ENCODE measurements around the gene SLC6A8.

SLC6A8 gene

DNA sequence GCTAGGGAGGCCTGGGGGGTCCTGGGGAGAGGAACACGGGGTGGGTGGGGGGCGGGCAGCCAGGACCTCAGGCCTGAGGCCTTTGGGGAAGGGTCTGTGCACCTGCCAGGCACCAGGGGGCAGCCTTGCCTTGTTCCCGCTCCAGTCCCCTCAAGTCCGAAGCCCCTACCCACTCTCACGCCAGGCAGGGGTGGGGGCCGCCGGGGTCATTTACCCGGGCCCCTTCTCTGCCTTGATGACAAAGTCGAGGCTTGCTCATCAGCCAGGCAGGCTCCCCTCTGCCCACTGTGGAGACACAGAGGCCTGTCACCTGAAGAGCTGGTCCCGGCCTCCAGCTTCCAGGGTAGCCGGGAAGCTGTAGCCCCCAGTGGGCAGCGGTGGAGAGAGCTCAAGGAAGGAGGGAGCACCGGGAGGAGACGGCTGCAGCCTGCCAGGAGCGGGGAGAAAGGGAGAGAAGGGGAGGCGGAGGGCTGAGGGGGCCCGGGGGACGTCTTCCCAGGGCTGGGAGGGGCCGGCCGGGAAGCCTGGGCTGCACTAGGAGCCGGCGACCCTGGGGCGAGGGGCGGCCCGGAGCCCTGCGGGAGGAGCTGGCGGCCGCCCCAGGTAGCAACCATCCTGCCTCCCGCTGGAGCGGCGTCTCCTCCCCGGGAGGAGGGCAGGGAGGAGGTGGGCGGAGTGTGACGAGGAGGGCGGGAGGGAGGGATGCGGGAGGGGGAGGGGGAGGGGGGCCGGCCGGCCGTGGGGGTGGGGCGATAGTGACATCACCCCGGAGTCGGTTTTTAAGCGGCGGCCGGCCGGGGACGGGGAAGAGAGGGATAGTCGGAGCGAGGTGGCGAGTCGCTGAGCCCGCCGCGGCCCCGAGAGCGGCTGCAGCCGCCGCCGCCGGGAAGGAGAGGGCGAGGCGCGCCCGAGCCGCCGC, at the start of gene SLC6A8:
TSS of gene SLC6A8 (plus strand) at position 806 of the 919 bp plus-strand sequence. CDS start 649 bp downstream, outside the sequence.
- TF ChIP-seq GATA2 (IDR thresholded peaks at IDR 0.05; ENCODE audit: low read depth, low read length) (no peak), GATA3 (IDR thresholded peaks at IDR 0.05; ENCODE audit: low read depth, low read length) (no peak)

DNA sequence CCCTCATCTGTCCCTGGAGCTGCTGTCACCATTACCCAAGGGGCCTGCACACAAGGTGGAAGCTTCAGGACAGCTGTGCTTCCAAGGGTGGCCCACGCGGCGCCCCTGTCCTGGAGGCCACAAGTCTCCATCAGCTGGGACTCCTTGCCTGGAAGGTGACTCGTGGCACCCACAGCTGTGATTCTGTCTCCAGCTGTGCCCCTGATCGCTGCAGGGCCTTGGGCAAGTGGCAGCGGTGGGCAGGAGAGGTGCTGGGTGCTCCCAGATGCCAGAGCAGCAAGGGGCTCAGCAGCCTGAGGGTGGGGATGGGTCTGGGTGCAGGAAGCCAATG, 49.7 kb upstream of the SLC6A8 start:
- TF ChIP-seq GATA2 (IDR thresholded peaks at IDR 0.05; ENCODE audit: low read depth, low read length) (no peak), GATA3 (IDR thresholded peaks at IDR 0.05; ENCODE audit: low read depth, low read length) (no peak)

DNA sequence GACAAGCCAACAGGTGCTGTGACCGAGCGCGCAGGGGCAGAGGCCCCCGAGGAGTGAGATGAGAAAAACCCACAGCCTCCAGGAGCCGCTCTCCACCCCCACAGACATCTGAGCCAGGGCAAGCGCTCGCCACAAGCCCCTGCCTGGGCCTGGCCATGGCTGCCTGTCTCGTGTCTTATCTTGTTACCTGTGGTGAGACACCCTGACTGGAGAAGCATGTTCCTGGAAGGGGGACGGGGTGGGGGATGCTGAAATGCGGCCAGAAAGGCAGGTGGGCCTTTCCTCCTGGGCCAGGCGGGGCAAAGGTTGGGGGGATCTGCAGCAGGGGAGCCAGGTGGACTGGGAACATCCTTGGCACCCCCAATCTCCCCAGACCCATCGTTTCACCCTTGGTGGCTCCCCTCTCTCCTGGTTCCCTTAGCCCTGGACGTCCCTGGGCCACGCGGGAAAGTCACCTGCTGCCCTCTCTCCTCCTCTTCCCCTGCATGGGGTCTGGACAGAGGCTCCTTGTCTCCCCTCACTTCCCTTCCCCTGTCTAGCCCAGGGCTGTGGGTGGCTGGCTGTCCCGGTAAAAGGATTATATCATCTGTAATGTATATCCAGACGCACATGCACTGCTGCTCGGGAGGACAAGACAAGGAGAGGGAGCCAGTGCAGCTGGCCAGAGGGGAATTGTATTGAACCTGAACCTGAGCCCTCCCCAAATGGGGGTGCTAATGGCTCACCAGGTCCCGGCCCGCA, 49.1 kb upstream of the SLC6A8 start:
- TF ChIP-seq GATA2 (IDR thresholded peaks at IDR 0.05; ENCODE audit: low read depth, low read length) (no peak), GATA3 (IDR thresholded peaks at IDR 0.05; ENCODE audit: low read depth, low read length) (no peak)

DNA sequence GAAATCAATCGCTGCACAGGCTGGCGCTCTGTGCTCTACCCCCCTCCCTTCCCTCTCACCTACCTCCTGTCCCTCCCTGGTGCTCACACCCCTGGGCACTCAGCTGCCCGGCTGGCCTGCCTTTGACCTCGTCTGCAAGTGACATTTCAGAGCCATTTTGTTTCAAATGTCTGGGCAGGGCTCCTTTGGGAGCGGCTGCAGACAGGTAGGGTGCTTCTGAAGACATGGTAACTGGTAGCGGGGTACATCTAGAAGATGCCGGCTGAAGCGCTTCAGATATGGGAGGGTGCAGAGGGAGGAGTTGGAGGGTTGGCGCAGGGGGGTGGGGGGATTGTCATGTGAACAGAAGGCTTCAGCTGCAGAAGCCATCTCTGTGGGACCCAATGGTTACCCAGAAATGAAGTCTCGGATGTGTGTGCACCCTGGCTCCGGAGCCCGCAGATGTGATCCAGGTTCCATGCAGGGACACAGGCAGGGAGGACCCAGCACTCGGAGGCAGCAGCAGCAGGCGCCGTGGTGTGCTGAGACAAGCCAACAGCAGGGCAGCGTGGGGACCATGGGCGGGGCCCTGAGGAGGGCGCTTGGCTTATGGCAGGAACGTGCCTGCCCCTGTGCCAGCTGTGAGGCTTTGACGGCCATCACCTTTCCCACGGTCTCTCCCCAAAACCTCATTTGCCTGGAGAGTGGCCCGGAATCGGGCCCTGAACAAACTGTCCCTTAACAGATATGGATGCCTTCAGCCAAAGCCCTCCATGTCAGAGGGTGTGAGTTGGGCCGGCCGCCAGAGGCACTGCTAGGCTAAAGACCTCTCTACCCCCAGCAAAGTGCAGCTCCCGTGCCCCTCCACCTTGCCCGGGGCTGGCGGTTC, 48.3 kb upstream of the SLC6A8 start:
- TF ChIP-seq GATA3 (IDR thresholded peaks at IDR 0.05; ENCODE audit: low read depth, low read length): no peak
- TF ChIP-seq GATA2 (IDR thresholded peaks at IDR 0.05; ENCODE audit: low read depth, low read length): no peak

DNA sequence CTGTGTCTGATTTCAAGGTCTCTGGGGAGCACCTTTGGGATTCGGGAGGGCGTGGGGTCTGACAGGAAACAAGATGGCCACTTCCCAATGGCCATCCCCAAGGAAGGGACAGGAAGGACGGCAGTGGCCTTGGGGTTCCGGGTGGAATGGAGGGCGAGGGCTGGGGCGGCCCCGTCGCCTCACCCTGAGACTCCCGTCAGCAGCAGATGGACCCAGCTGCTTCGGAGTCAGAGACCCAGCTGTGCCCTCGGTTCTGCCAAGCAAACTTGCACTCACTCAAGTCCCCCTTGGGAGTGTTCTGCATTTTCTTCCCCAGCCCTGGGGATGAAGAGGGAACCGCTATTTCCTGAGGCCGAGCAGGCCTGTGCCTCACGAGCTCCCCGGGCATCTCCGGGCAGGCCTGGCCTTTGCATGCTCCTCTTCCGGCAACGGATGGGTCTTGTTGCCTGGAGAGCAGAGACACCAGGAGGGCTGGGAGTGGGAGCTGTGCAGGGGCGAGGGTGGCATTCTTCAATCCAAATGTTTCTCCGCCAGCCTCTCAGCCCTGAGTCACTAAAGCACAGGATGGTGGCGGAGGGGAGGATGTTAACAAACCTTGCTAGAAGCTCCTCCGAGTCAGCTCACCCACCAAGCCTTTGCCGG, 47.6 kb upstream of the SLC6A8 start:
- TF ChIP-seq GATA2 (IDR thresholded peaks at IDR 0.05; ENCODE audit: low read depth, low read length) (no peak), GATA3 (IDR thresholded peaks at IDR 0.05; ENCODE audit: low read depth, low read length) (no peak)

DNA sequence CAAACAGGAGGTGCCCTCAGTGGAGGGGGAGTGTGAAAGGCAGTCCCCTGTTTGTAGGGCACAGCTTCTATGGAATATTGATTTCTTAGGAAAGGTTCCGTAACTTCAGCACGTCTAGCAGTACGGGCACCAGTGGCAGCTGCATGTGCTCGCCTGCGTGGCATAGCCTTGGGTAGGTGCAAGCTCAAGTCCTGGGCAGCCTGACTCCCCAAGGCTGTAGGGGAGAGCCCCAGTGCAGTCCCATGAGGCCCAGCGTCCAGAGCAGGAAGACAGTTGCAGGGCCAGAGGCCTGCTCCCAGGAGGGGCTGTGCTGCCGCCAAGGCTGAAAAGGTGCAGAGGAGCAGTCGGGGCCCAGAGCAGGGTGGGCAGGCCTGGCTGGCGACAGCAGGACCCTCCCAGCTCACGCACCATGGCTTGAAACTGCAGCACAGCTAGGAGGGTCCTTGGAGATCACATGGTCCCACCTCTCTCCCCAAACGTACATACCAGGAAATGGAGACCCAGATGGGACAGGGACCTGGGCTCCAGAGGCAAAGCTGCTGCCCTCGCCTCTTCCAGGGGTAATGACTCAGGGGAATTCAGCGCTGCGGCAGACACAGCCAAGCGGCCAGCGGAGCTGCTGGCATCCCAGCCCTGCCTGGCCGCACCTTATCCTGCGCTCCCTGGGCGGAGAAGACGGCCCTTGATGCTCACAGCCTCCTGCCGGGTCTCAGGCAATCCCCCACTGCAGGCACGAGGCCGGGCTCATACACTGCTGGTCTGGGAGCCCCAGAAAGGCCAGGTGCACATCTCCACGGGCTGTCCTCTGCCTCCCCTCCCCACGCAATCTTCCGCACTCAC, 46.8 kb upstream of the SLC6A8 start:
- TF ChIP-seq GATA2 (IDR thresholded peaks at IDR 0.05; ENCODE audit: low read depth, low read length) (no peak), GATA3 (IDR thresholded peaks at IDR 0.05; ENCODE audit: low read depth, low read length) (no peak)

DNA sequence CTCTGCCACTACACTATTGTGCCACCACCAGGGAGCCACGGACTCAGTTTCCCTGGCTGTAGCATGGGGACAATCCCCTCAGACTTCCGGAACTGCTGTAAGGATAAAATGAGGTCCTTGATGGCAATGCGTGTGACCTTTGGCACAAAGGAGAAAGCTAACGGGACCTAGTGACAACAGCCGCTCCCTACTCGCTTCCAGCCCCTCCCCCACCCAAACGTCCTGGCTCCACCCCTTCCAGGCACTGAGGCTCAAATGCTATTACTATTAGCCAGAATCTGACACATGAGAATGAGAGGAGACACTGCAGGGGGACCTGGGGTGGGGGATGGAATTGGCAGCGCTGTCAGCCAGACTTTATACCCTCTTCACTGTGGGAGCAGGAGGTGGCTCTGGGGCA, 46.1 kb upstream of the SLC6A8 start:
- no peak for TF ChIP-seq GATA3 (IDR thresholded peaks at IDR 0.05; ENCODE audit: low read depth, low read length)
- TF ChIP-seq GATA2 (IDR thresholded peaks at IDR 0.05; ENCODE audit: low read depth, low read length): no peak

DNA sequence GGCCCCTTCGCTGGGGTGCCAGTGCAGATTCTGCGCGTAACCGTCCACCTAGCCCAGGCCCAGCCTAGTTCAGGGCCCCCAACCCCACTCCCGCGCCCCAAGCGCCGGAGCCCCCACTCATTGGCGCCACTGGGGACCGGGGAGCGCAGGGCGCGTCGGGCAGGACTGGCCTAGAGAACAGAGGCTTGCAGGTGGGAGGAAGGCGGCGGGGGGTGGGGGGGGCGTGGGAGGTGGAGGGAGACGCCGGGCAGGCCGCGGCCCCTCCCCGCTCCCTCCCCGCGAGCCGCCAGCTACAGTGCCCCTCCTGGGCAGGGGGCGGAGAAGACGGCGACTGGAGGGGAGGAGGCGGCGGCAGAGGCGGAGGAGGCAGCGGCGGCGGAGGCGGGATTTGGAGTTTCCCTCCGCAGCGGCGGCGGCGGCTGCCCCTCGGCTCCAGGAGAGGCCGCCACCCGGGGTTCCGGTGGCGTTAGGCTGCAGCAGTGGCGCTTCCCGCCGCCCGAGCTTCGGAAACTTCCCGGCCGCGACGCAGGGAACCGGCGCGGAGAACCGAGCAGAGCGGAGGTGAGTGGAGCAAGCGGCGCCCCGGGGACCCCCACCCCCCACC, 45.6 kb upstream of the SLC6A8 start:
- TF ChIP-seq GATA2 (IDR thresholded peaks at IDR 0.05; ENCODE audit: low read depth, low read length): no peak
- no peak for TF ChIP-seq GATA3 (IDR thresholded peaks at IDR 0.05; ENCODE audit: low read depth, low read length)

DNA sequence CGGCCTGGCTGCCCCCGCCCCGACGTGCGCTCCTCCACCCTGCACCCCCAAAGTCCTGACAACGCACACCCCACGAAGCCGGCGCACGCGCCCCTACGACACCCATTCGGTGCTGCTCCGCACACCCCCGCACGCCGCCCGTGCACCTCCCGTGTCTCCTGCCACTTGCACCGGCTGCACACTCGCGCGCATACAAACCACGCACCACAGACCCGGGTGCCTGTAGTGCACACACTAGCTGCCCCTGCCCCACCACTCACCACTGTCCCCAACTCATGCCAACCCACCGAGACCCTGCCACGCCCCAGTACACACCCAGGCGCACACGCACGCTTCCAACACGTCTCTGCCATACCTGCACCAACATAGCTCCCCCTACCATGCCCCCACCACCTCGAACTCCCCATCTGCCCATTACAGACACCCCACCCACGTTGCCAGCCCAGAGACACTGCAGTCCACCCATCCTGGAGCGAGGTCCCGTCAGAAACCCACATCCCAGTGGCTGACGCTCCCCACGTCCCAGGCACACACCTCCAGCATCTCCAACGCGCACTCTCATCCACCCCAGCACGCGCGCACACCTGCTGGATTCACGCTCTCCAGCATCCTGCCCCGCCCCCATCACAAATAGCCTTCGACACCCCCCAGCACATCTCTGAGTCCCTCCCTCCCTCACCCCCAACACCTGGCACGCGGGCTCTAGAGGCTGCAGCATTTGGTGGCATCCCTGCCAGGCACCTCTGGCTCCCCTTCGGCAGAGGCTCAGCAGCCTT, 44.9 kb upstream of the SLC6A8 start:
- TF ChIP-seq GATA3 (IDR thresholded peaks at IDR 0.05; ENCODE audit: low read depth, low read length) (no peak), GATA2 (IDR thresholded peaks at IDR 0.05; ENCODE audit: low read depth, low read length) (no peak)

DNA sequence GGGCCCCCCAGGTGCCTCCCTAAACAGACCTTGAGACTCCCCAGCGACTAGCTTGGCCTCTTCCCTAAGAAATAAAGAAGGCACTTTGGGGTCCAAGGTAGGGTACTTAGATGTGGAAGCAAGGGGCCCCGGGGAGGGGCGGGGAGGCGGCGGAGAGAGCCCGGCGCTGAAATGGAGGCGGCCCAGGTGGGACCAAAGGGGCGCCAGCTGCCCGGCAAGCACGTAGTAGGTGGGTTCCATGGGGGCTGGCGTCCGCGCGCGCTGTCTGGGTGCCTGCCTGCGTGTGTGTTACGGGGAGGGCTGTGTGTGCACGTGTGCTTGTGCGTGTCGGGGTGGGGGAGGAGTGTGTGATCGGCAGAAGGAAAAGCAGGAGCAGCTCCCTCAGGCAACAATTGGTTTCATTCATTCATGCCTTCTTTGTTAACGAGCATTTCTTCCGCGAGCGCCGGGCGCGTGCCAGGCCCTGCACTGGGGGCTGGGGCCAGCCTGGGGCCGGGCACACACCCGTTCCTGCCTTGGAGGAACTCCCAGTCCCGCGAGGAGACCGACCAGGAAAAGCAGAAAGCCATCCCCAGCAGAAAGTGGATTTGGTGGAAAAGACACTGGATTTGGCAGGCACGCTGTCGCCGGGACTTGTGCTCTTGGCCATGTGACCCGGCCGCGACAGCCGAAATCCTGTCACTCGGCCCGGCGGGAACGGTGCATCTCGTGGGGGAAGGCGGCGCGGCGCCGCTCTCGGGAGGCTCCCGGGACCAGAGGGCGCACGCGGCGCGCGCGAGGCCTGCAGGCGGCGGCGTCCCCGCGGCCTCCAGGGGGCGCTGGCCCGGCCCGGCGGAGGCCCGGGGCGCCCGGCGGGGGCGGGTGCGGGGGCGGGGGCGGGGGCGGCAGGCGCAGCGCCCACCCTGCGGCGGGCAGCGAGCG, 44.0 kb upstream of the SLC6A8 start:
- TF ChIP-seq GATA3 (IDR thresholded peaks at IDR 0.05; ENCODE audit: low read depth, low read length) (no peak), GATA2 (IDR thresholded peaks at IDR 0.05; ENCODE audit: low read depth, low read length) (no peak)

Data from SH-SY5Y (cell line).